Stimulated activated memory B cell treated with anti-CD40 and anti-IgM and Interleukin-4, amounts not matched to agents 10 μg/mL and 1 μg/mL and 100 μg/mL, for 72 hours (primary cell): ENCODE results near the gene AIG1.
"Not testable (repeated sequence)": the region's sequence is repeated elsewhere in the genome, so short reads cannot be mapped to it uniquely, and the experiment has no call there.

Experiments used
- ATAC-seq: fragments of 150-1000 bp; cut with Tn5 transposase; 2 replicates; pipeline ENCODE4 v1.10.0; 2021
- H3K27ac Mint-ChIP-seq: one replicate; pipeline ENCODE4 v1.8.0; 2022; ENCODE audit warnings: mild to moderate bottlenecking, mixed read lengths
- H3K27me3 Mint-ChIP-seq: one replicate; pipeline ENCODE4 v1.8.0; 2022; ENCODE audit warnings: mixed read lengths
- H3K36me3 Mint-ChIP-seq: one replicate; pipeline ENCODE4 v1.8.0; 2022; ENCODE audit warnings: mixed read lengths
- H3K4me1 Mint-ChIP-seq: one replicate; pipeline ENCODE4 v1.8.0; 2022; ENCODE audit warnings: mixed read lengths
- H3K4me3 Mint-ChIP-seq: one replicate; pipeline ENCODE4 v1.8.0; 2022; ENCODE audit warnings: mild to moderate bottlenecking, moderate library complexity, mixed read lengths
- H3K9me3 Mint-ChIP-seq: one replicate; pipeline ENCODE4 v1.8.0; 2022; ENCODE audit warnings: mixed read lengths

AIG1 gene

GRCh38 chr6:143060806-143061596 is at the start of gene AIG1:
AIG1 (plus strand) TSS chr6:143060889; CDS start chr6:143060926, 37 bp downstream.
- H3K4me3 Mint-ChIP-seq: peak within 1 kb of the TSS; percentile 96
- no peaks in the 10 kb centered on the region for H3K36me3 Mint-ChIP-seq
- peak within 1 kb of the TSS; percentile 97 for H3K27ac Mint-ChIP-seq
- no peaks in the 10 kb centered on the region for H3K27me3 Mint-ChIP-seq
- peak; percentile 87 for ATAC-seq
- H3K4me1 Mint-ChIP-seq: peaks cover 32% of the 10 kb centered on the region
- no peaks in the 10 kb centered on the region for H3K9me3 Mint-ChIP-seq

GRCh38 chr6:143014764-143015163 is 45.9 kb upstream of the AIG1 start:
- ATAC-seq: peak; percentile 61
- Mint-ChIP-seq H3K9me3 (no peaks in the 10 kb centered on the region), H3K36me3 (no peaks in the 10 kb centered on the region), H3K27me3 (no peaks in the 10 kb centered on the region), H3K27ac (no peak overlapping the region), H3K4me3 (no peak overlapping the region), H3K4me1 (no peaks in the 10 kb centered on the region)

- Mint-ChIP-seq H3K4me1 (no peaks in the 10 kb centered on the region), H3K9me3 (no peaks in the 10 kb centered on the region), H3K4me3 (no peak overlapping the region), H3K27ac (no peak overlapping the region), H3K36me3 (no peaks in the 10 kb centered on the region), H3K27me3 (no peaks in the 10 kb centered on the region)
- peak; percentile 51 for ATAC-seq
Measured at GRCh38 chr6:143015300-143015706, 45.4 kb upstream of the AIG1 start.

- H3K36me3 Mint-ChIP-seq: no peaks in the 10 kb centered on the region
- peaks cover 4% of the 10 kb centered on the region for H3K9me3 Mint-ChIP-seq
- H3K4me1 Mint-ChIP-seq: no peaks in the 10 kb centered on the region
- no peak overlapping the region for H3K27ac Mint-ChIP-seq
- no peaks in the 10 kb centered on the region for H3K27me3 Mint-ChIP-seq
- no peak for ATAC-seq
- no peak overlapping the region for H3K4me3 Mint-ChIP-seq
Measured at GRCh38 chr6:143018955-143019354, 41.7 kb upstream of the AIG1 start.

- H3K27me3 Mint-ChIP-seq, H3K9me3 Mint-ChIP-seq, ATAC-seq, H3K4me1 Mint-ChIP-seq, H3K36me3 Mint-ChIP-seq, H3K27ac Mint-ChIP-seq, H3K4me3 Mint-ChIP-seq: not testable (repeated sequence)
Measured at GRCh38 chr6:143020862-143021261, 39.8 kb upstream of the AIG1 start.

- Mint-ChIP-seq H3K4me1 (no peaks in the 10 kb centered on the region), H3K27me3 (no peaks in the 10 kb centered on the region), H3K36me3 (no peaks in the 10 kb centered on the region), H3K9me3 (peaks cover 4% of the 10 kb centered on the region), H3K4me3 (no peak overlapping the region), H3K27ac (no peak overlapping the region)
- no peak for ATAC-seq
Measured at GRCh38 chr6:143021543-143021942, 39.1 kb upstream of the AIG1 start.

- H3K9me3 Mint-ChIP-seq: peaks cover 4% of the 10 kb centered on the region
- no peak for ATAC-seq
- H3K36me3 Mint-ChIP-seq: no peaks in the 10 kb centered on the region
- no peaks in the 10 kb centered on the region for H3K27me3 Mint-ChIP-seq
- peaks cover 7% of the 10 kb centered on the region for H3K4me1 Mint-ChIP-seq
- no peak overlapping the region for H3K27ac Mint-ChIP-seq
- no peak overlapping the region for H3K4me3 Mint-ChIP-seq
Measured at GRCh38 chr6:143022587-143022986, 38.1 kb upstream of the AIG1 start.

- H3K27me3 Mint-ChIP-seq: no peaks in the 10 kb centered on the region
- peaks cover 7% of the 10 kb centered on the region for H3K4me1 Mint-ChIP-seq
- no peak overlapping the region for H3K27ac Mint-ChIP-seq
- H3K9me3 Mint-ChIP-seq: peaks cover 4% of the 10 kb centered on the region
- no peak overlapping the region for H3K4me3 Mint-ChIP-seq
- ATAC-seq: no peak
- no peaks in the 10 kb centered on the region for H3K36me3 Mint-ChIP-seq
Measured at GRCh38 chr6:143023695-143024094, 37.0 kb upstream of the AIG1 start.

GRCh38 chr6:143024977-143025376 is 35.7 kb upstream of the AIG1 start:
- no peaks in the 10 kb centered on the region for H3K27me3 Mint-ChIP-seq
- peaks cover 4% of the 10 kb centered on the region for H3K9me3 Mint-ChIP-seq
- no peaks in the 10 kb centered on the region for H3K36me3 Mint-ChIP-seq
- ATAC-seq: no peak
- no peak overlapping the region for H3K4me3 Mint-ChIP-seq
- no peak overlapping the region for H3K27ac Mint-ChIP-seq
- peaks cover 7% of the 10 kb centered on the region for H3K4me1 Mint-ChIP-seq

GRCh38 chr6:143026696-143027449 is 33.8 kb upstream of the AIG1 start:
- H3K27me3 Mint-ChIP-seq: no peaks in the 10 kb centered on the region
- peaks cover 7% of the 10 kb centered on the region for H3K4me1 Mint-ChIP-seq
- no peaks in the 10 kb centered on the region for H3K36me3 Mint-ChIP-seq
- no peak overlapping the region for H3K27ac Mint-ChIP-seq
- peak; percentile 57 for ATAC-seq
- H3K4me3 Mint-ChIP-seq: no peak overlapping the region
- H3K9me3 Mint-ChIP-seq: no peaks in the 10 kb centered on the region

- Mint-ChIP-seq H3K9me3 (no peaks in the 10 kb centered on the region), H3K27ac (no peak overlapping the region), H3K4me1 (peaks cover 15% of the 10 kb centered on the region), H3K27me3 (peaks cover 30% of the 10 kb centered on the region), H3K4me3 (no peak overlapping the region), H3K36me3 (no peaks in the 10 kb centered on the region)
- ATAC-seq: no peak
Measured at GRCh38 chr6:143034689-143035334, 25.9 kb upstream of the AIG1 start.

GRCh38 chr6:143037470-143037869 is 23.2 kb upstream of the AIG1 start:
- Mint-ChIP-seq H3K27me3 (peaks cover 37% of the 10 kb centered on the region), H3K4me3 (no peak overlapping the region), H3K4me1 (peaks cover 19% of the 10 kb centered on the region), H3K27ac (no peak overlapping the region), H3K9me3 (no peaks in the 10 kb centered on the region), H3K36me3 (no peaks in the 10 kb centered on the region)
- no peak for ATAC-seq

- H3K9me3 Mint-ChIP-seq: no peaks in the 10 kb centered on the region
- no peak overlapping the region for H3K27ac Mint-ChIP-seq
- no peak overlapping the region for H3K4me3 Mint-ChIP-seq
- ATAC-seq: no peak
- H3K27me3 Mint-ChIP-seq: peaks cover 48% of the 10 kb centered on the region
- peaks cover 19% of the 10 kb centered on the region for H3K4me1 Mint-ChIP-seq
- no peaks in the 10 kb centered on the region for H3K36me3 Mint-ChIP-seq
Measured at GRCh38 chr6:143038833-143039232, 21.9 kb upstream of the AIG1 start.

GRCh38 chr6:143039548-143039947 is 21.1 kb upstream of the AIG1 start:
- no peaks in the 10 kb centered on the region for H3K36me3 Mint-ChIP-seq
- peaks cover 55% of the 10 kb centered on the region for H3K27me3 Mint-ChIP-seq
- no peak overlapping the region for H3K27ac Mint-ChIP-seq
- H3K4me1 Mint-ChIP-seq: peaks cover 19% of the 10 kb centered on the region
- no peak for ATAC-seq
- H3K4me3 Mint-ChIP-seq: no peak overlapping the region
- H3K9me3 Mint-ChIP-seq: peaks cover 3% of the 10 kb centered on the region

GRCh38 chr6:143040018-143040417 is 20.7 kb upstream of the AIG1 start:
- Mint-ChIP-seq H3K27ac (no peak overlapping the region), H3K4me1 (peaks cover 19% of the 10 kb centered on the region), H3K9me3 (peaks cover 3% of the 10 kb centered on the region), H3K36me3 (no peaks in the 10 kb centered on the region), H3K4me3 (no peak overlapping the region), H3K27me3 (peaks cover 60% of the 10 kb centered on the region)
- ATAC-seq: no peak
